Stimulated activated CD4-positive, alpha-beta T cell treated with anti-CD3 and anti-CD28 coated beads, Interleukin-2, amount 100 ng/mL, for 24 hours (primary cell): ENCODE data around the gene OR2V2.
"Not testable (repeated sequence)": the region's sequence is repeated elsewhere in the genome, so short reads cannot be mapped to it uniquely, and the experiment has no call there.

Experiments
- DNase-seq, 2 donors: peaks; one replicate each; pipeline ENCODE4 v3.0.0-alpha.2; 2020

OR2V2 gene

GRCh38 chr5:181170237-181170825, 22.9 kb downstream of the OR2V2 start:
- DNase-seq, result no peak

GRCh38 chr5:181170996-181171395, 23.6 kb downstream of the OR2V2 start:
- DNase-seq, result no peak

- DNase-seq, result no peak
Measured at GRCh38 chr5:181171782-181172181, 24.4 kb downstream of the OR2V2 start.

- no peak for DNase-seq
Measured at GRCh38 chr5:181173027-181173419, 25.6 kb downstream of the OR2V2 start.

GRCh38 chr5:181173420-181174342, 26.3 kb downstream of the OR2V2 start:
- peak; percentile 75 to 86 for DNase-seq

- no peak for DNase-seq
Measured at GRCh38 chr5:181176254-181176952, 29.0 kb downstream of the OR2V2 start.

GRCh38 chr5:181177559-181177958, 30.2 kb downstream of the OR2V2 start:
- DNase-seq, result not testable (repeated sequence)

- peak; percentile 54 to 58 for DNase-seq
Measured at GRCh38 chr5:181181650-181182565, 34.5 kb downstream of the OR2V2 start.

- no peak for DNase-seq
Measured at GRCh38 chr5:181182651-181183050, 35.3 kb downstream of the OR2V2 start.

GRCh38 chr5:181184845-181185216, 37.4 kb downstream of the OR2V2 start:
- DNase-seq, result no peak

- DNase-seq, result no peak
Measured at GRCh38 chr5:181185560-181185959, 38.2 kb downstream of the OR2V2 start.

- no peak for DNase-seq
Measured at GRCh38 chr5:181186022-181186421, 38.6 kb downstream of the OR2V2 start.

GRCh38 chr5:181186986-181187499, 39.7 kb downstream of the OR2V2 start:
- no peak for DNase-seq

- peak; percentile 70 to 88 for DNase-seq
Measured at GRCh38 chr5:181187500-181188213, 40.3 kb downstream of the OR2V2 start.

- peak; percentile 83 to 84 for DNase-seq
Measured at GRCh38 chr5:181188700-181189362, 41.4 kb downstream of the OR2V2 start.

GRCh38 chr5:181189363-181189961, 42.1 kb downstream of the OR2V2 start:
- DNase-seq, result peak; percentile 67 to 69

- peak; percentile 54 to 57 for DNase-seq
Measured at GRCh38 chr5:181189962-181190710, 42.8 kb downstream of the OR2V2 start.

GRCh38 chr5:181190711-181191525, 43.5 kb downstream of the OR2V2 start:
- DNase-seq, result peak; percentile 62 to 66
